ENCODE results near the gene SVBP.

Gene SVBP

GRCh38 chr1:42797979-42798378 is 19.2 kb downstream of the SVBP start:
- DNase-seq, result no peak

DNA sequence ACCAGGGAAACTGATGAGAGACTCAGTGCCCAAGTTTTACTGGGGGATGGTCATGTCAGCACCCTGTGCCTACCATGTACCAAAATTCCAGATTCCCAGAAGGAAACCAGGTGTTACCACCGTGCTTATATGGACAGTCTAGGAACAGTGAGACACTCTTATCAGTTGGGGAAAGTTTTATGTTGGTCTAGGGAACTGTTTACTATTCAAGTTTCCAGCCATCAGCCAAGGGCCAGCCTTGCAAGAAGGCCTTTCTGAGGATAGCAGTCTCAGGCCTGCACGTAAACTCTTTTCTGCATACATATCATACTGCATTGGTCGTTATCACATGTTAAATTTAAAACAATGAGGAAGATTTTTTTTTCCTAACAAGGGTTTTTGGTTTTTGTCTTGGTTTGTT is 19.8 kb downstream of the SVBP start:
- no peak for DNase-seq

DNA sequence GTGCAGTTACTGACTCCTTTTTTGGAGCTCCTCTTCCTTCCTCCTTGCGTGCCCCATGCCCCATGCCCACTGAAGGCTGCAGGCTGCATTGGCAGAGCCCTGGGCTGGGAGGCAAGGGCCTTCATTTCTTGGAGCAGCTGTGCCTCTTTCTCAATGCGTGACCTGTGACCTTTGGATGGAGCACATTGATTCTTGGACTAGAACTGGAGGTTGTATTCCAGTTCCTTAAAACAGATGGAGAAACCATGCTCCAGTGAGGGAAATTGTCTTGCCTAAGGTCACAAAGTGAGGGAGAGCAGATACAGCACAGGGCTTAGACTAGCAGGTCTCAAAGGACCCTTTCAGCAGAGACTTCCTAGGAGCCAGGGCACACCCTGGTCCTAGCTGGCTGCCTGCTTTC is 23.4 kb downstream of the SVBP start:
- DNase-seq, result no peak

- DNase-seq, result no peak
Measured at GRCh38 chr1:42788021-42788420, 29.2 kb downstream of the SVBP start.

GRCh38 chr1:42786097-42786496 is 31.1 kb downstream of the SVBP start:
- DNase-seq, result no peak

- no peak for DNase-seq
Measured at GRCh38 chr1:42784946-42785693, 32.1 kb downstream of the SVBP start, which contains the start of gene TMEM269. TMEM269 (plus strand) TSS chr1:42784991; CDS start chr1:42789894, 4,903 bp downstream.

DNA sequence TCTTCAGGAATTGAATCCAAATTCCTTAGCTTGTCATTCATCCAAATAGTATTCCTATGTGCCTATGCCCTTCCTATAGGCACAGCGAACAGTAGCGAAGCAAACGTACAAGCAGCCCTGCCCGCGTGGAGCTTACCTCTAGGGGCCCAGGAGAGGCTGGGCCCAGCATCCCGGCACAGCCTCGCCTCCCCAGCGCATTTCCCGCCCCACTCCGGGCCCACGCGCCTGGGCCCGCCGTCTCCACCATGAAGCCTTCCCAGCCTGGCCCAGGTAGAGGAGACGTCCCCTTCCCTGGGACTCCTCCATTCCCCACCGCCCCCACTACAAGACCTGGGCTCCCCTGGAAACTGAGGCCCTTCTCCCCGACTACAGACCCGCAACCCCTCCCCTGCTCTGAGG is 32.7 kb downstream of the SVBP start:
- DNase-seq, result no peak

DNA sequence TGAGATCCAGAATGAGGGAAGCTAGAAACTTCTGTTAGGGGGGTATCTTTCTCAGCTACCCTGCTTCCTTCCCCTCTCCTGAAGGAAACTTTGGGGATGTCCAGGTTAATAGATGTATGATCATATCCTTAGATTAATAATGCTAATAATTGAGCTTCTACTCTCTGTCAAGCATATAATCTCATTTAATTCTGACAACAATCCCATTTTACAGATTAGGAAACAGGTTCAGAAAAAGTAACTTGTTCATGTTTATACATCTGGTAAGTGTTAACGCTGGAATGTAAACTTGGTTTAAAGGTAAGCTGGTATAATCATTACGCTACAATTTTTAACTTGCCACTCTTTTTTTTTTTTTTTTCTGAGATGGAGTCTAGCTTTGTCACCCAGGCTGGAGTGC is 34.1 kb downstream of the SVBP start:
- no peak for DNase-seq

GRCh38 chr1:42780176-42780575 is 37.0 kb downstream of the SVBP start:
- no peak for DNase-seq

GRCh38 chr1:42779725-42780124 is 37.5 kb downstream of the SVBP start:
- no peak for DNase-seq

GRCh38 chr1:42777852-42778251 is 39.3 kb downstream of the SVBP start:
- no peak for DNase-seq

DNA sequence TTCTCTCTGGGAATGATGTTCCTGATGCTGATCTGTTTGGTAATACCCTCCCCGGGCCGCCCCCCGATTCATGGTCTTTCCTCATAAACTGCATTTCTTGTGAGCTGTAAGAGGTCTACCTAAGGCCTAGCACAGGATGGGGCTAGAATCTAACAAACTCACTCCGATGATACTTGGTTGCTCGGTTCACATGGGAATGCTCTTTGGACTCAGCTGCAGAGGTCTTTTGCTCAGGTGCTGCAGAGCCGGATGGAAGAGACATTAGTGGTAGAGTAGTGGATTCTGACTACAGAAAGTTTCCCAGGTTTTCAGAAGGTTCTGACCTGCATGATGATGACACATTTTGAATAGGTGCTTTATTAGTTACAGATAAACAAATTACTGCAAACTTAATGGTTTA is 40.7 kb downstream of the SVBP start:
- no peak for DNase-seq

- DNase-seq, result no peak
Measured at GRCh38 chr1:42774928-42775526, 42.2 kb downstream of the SVBP start.

DNA sequence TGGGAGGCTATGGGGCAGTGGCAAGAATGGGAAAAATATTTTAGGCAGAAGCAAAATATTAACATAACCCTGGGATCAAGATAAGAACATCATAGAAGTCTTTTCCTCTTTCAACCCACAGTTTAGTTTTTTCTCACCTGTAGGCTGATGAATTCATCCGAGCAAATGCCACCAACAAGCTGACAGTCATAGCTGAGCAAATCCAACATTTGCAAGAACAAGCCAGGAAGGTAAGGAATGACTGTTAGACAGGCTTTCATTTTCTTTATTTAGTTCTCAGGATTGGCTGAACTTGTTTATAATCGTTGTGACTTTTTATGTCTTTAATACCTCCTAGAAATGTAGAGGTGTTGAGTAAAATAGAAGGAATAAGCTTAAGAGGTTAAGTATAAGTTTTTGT is 43.8 kb downstream of the SVBP start:
- no peak for DNase-seq

GRCh38 chr1:42769811-42770210 is 47.4 kb downstream of the SVBP start:
- no peak for DNase-seq

- no peak for DNase-seq
Measured at GRCh38 chr1:42768172-42768571, 49.0 kb downstream of the SVBP start.

GRCh38 chr1:42767510-42768000 is 49.6 kb downstream of the SVBP start:
- no peak for DNase-seq

GRCh38 chr1:42766741-42767509 is 50.3 kb downstream of the SVBP start, which contains the start of the genes C1orf50 and P3H1:
C1orf50 (plus strand) TSS chr1:42767249; CDS start chr1:42767312, 63 bp downstream.
P3H1 (minus strand) TSS chr1:42767028; CDS start chr1:42766971, 57 bp downstream.
- peak; percentile 97 for DNase-seq

DNA sequence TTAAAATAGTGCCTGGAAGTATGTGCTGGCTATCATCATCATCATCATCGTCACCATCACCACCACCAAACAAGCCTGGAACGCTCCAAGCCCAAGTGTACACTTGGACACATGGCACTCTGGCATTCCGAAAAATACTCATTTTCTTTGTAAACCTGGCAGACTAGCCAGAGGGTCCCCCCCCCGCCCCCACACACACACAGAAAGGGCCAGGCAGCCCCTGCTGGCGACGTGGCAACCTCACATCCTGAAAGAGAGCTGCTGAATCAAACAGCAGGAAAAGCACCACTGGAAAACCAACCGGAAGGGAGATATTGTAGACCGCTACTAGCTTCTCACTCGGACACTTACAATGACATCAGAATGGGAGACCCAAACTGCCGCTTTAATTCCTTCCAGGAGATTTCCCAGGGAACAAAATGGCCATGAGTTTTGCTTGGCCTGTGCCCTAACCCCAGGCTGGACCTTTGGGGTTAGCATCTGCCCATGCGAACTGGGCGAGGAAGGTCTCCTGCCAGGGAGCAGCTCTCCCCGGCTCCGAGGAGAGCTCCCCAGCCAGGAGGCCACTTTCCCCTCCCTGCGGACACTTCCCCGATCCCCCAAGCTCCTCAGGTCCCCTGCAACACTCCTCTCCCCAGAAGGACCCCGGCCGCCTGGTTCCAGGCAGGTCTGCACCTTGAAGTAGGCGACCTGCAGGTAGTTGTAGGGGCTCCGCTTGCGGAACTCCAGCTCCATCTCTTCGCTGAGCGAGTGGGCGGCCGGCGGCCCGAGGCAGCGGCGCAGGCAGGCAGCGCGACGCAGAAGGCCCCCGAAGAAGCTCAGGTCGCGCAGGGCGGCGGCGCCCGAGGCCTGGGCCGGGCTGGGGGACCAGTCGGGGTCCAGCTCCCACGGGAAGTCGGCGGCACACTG is 51.1 kb downstream of the SVBP start:
- DNase-seq, result peak; percentile 87

- peak; percentile 54 for DNase-seq
Measured at GRCh38 chr1:42765269-42765668, 51.9 kb downstream of the SVBP start.

DNA sequence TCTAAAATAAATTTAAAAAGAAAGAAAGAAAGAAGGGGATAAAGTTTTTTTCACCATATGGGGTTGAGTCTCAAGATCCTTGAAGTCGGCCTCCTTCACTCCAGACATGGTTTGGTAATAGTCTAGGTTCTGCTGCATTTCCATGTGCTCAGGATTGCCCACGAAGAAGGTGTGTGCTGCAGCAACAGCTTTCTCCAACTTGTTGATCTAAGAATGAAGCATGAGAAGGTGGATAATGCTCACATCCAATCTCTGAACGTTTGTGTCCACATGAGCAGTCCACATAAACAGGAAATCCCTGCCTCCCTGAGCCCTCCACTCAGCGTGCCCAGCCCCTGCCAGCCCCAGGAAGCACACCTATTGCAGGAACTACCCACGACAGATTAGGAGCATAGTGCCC is 54.9 kb downstream of the SVBP start:
- no peak for DNase-seq

DNA sequence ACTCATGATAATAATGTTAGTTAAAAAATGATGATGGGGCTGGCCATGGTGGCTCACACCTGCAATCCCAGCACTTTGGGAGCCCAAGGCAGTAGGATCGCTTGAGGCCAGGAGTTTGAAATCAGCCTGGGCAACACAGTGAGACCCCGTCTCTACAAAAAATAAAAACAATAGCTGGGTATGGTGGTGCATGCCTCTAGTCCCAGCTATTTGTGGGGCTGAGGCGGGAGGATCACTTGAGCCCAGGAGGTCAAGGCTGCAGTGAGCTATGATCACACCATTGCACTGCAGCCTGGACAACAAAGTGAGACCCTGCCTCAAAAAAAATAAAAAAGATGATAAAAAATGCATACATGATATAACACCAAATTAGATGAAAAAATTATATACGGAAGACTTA is 55.6 kb downstream of the SVBP start:
- no peak for DNase-seq
